Measurements from ENCODE around the gene NME9. TPM values are rescaled to one million over a fixed set of nuclear protein-coding genes. Genes with fewer than 3 reads are reported as not detected.

The NME9 gene
- total and polyA plus RNA-seq, 10 of the 15 experiments (the other 5 are each of a cell fraction or from before 2014, with no cell fraction given) = 0.09 to 0.68 (median 0.22) TPM; not detected in 6

- DNase-seq (ENCODE audit: low read depth, low spot score) = no peak
- FAIRE-seq = no peak
- ChIA-PET RAD21 (ENCODE audit: unreplicated experiment) (no interaction called here), CTCF (no interaction called here), POLR2A (no interaction called here), SMC1A (ENCODE audit: uncharacterized antibody, unreplicated experiment) (no interaction called here)
- Histone ChIP-seq H2AFZ (ENCODE audit: control insufficient read depth, low read depth, low read length) (no peak overlapping the region), H3K4me1 (ENCODE audit: control insufficient read depth, insufficient read depth, low read length) (no peaks in the 10 kb centered on the region), H3K36me3 (ENCODE audit: control insufficient read depth in 2 of 2, insufficient read depth in 2 of 2, low read length in 1 of 2) (no peaks in the 10 kb centered on the region; a peak in 2 of 4 replicates), H3K79me2 (ENCODE audit: control insufficient read depth, insufficient read depth, low read length) (no peaks in the 10 kb centered on the region), H3K9me3 (replicated peaks; ENCODE audit: control insufficient read depth, insufficient read depth, low read length) (no peaks in the 10 kb centered on the region; the same call in 2 of the 3 replicates), H3K4me3 (no peak overlapping the region), H3K9ac (ENCODE audit: control insufficient read depth, insufficient read depth, low read length) (no peak overlapping the region), H4K20me1 (ENCODE audit: control insufficient read depth, insufficient read depth) (no peaks in the 10 kb centered on the region), H3K4me2 (ENCODE audit: control insufficient read depth, insufficient read depth) (no peak overlapping the region), H3K27me3 (replicated peaks in 1 of 2; ENCODE audit: control insufficient read depth in 2 of 2, insufficient read depth in 2 of 2, low read length in 1 of 2) (no peaks in the 10 kb centered on the region), H3K27ac (ENCODE audit: control insufficient read depth, insufficient read depth) (no peak overlapping the region)
- in situ Hi-C loops (cut with MboI) = no loop called here
- no TSS peak for BruUV-seq (replicated peaks)
- no peak for ATAC-seq
- 97% methylated on average over 6 of the region's 6 CpGs for WGBS (ENCODE audit: insufficient coverage, insufficient replicate concordance, low lambda C conversion rate, missing lambda C conversion rate)
- intact Hi-C loops (cut with micrococcal nuclease; ENCODE audit: unreplicated experiment) = no loop called here
- TF ChIP-seq MEF2A (IDR thresholded peaks at IDR 0.05; ENCODE audit: insufficient read depth, low read depth, low read length) = no peak
- TF ChIP-seq TCF12 (IDR thresholded peaks at IDR 0.05; ENCODE audit: low read depth, low read length) = no peak
- no peak for TF ChIP-seq NFYA (IDR thresholded peaks at IDR 0.05; ENCODE audit: borderline replicate concordance, low read depth, low read length)
- TF ChIP-seq, protein P1, sequence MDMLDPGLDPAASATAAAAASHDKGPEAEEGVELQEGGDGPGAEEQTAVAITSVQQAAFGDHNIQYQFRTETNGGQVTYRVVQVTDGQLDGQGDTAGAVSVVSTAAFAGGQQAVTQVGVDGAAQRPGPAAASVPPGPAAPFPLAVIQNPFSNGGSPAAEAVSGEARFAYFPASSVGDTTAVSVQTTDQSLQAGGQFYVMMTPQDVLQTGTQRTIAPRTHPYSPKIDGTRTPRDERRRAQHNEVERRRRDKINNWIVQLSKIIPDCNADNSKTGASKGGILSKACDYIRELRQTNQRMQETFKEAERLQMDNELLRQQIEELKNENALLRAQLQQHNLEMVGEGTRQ (IDR thresholded peaks at IDR 0.05; ENCODE audit: borderline replicate concordance, low read depth, low read length) = no peak
- TF ChIP-seq POLR2A (IDR thresholded peaks at IDR 0.05; ENCODE audit: low read depth, low read length) = no peak
- TF ChIP-seq EGR1 (IDR thresholded peaks at IDR 0.05; ENCODE audit: borderline replicate concordance in 1 of 2, low read depth in 2 of 2, low read length in 2 of 2) = no peak
- no peak for TF ChIP-seq STAT3 (IDR thresholded peaks at IDR 0.05; ENCODE audit: low read depth, low read length)
- TF ChIP-seq, protein P2, sequence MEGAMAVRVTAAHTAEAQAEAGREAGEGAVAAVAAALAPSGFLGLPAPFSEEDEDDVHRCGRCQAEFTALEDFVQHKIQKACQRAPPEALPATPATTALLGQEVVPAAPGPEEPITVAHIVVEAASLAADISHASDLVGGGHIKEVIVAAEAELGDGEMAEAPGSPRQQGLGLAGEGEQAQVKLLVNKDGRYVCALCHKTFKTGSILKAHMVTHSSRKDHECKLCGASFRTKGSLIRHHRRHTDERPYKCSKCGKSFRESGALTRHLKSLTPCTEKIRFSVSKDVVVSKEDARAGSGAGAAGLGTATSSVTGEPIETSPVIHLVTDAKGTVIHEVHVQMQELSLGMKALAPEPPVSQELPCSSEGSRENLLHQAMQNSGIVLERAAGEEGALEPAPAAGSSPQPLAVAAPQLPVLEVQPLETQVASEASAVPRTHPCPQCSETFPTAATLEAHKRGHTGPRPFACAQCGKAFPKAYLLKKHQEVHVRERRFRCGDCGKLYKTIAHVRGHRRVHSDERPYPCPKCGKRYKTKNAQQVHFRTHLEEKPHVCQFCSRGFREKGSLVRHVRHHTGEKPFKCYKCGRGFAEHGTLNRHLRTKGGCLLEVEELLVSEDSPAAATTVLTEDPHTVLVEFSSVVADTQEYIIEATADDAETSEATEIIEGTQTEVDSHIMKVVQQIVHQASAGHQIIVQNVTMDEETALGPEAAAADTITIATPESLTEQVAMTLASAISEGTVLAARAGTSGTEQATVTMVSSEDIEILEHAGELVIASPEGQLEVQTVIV (IDR thresholded peaks at IDR 0.05; ENCODE audit: borderline replicate concordance, partially characterized antibody) = no peak
- TF ChIP-seq, protein P3, sequence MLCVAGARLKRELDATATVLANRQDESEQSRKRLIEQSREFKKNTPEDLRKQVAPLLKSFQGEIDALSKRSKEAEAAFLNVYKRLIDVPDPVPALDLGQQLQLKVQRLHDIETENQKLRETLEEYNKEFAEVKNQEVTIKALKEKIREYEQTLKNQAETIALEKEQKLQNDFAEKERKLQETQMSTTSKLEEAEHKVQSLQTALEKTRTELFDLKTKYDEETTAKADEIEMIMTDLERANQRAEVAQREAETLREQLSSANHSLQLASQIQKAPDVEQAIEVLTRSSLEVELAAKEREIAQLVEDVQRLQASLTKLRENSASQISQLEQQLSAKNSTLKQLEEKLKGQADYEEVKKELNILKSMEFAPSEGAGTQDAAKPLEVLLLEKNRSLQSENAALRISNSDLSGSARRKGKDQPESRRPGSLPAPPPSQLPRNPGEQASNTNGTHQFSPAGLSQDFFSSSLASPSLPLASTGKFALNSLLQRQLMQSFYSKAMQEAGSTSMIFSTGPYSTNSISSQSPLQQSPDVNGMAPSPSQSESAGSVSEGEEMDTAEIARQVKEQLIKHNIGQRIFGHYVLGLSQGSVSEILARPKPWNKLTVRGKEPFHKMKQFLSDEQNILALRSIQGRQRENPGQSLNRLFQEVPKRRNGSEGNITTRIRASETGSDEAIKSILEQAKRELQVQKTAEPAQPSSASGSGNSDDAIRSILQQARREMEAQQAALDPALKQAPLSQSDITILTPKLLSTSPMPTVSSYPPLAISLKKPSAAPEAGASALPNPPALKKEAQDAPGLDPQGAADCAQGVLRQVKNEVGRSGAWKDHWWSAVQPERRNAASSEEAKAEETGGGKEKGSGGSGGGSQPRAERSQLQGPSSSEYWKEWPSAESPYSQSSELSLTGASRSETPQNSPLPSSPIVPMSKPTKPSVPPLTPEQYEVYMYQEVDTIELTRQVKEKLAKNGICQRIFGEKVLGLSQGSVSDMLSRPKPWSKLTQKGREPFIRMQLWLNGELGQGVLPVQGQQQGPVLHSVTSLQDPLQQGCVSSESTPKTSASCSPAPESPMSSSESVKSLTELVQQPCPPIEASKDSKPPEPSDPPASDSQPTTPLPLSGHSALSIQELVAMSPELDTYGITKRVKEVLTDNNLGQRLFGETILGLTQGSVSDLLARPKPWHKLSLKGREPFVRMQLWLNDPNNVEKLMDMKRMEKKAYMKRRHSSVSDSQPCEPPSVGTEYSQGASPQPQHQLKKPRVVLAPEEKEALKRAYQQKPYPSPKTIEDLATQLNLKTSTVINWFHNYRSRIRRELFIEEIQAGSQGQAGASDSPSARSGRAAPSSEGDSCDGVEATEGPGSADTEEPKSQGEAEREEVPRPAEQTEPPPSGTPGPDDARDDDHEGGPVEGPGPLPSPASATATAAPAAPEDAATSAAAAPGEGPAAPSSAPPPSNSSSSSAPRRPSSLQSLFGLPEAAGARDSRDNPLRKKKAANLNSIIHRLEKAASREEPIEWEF (IDR thresholded peaks at IDR 0.05; ENCODE audit: insufficient replicate concordance, low read depth, low read length) = no peak
- no peak for TF ChIP-seq ZBTB11 (CRISPR knock-in tag; IDR thresholded peaks at IDR 0.05)
- TF ChIP-seq HDGF (IDR thresholded peaks at IDR 0.05) = no peak
- no peak for TF ChIP-seq CHD4 (IDR thresholded peaks at IDR 0.05)
- no peak for TF ChIP-seq CEBPB (IDR thresholded peaks at IDR 0.05; ENCODE audit: borderline replicate concordance in 1 of 2, low read depth in 2 of 2, low read length in 2 of 2)
Measured at GRCh38 chr3:138303474-138303873, 26.2 kb downstream of the NME9 start.

Data from GM12878 (cell line).